Activated naive CD4-positive, alpha-beta T cell (primary cell): ENCODE measurements around the gene EIF4E1B.

Experiments
- DNase-seq, 4 experiments: peaks; one replicate each; lab custom pipeline; 2025; lab: John Stamatoyannopoulos, UW

Gene EIF4E1B

DNA sequence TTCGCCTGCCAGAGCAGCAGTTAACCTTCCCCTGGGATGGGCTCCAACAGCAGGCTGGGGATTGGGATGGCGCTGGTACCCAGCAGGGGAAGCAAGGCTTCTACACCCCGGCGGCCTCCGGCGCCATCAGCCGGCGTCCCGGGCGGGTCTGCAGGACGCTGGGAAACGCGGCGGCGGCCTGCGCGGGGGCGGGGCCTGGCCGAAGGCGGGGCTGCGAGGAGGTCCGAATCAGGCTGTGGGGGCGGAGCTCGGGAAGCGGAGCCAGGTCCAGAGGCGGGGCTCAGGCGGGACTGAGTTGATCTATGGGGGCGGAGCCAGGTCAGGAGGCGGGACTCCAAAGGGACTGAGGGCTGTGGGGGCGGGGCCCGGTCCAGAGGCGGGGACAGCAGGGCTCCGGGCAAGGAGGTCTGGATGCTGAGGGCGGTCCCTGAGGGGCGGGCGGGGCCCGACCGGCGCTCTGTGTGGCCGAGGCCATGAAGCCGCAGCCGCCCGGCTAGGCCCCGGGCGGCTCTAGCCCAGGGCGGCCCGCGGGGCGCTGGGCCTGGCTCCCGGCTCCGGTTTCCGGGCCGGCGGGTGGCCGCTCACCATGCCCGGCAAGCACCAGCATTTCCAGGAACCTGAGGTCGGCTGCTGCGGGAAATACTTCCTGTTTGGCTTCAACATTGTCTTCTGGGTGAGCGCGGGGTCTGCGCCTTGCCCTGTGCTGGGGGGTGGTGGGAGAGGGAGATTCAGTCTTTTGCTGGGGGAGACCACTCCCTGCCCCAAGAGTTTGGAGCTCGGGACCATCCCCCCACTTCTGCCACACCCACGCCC lies 16.8 kb downstream of the EIF4E1B start, which contains the start of gene TSPAN17:
TSS of gene TSPAN17 (plus strand) at position 455 of the 813 bp plus-strand sequence. CDS start at position 587, 132 bp downstream.
- peak; percentile 73 to 97 (median 90) for DNase-seq

- peak in 1 of 4 experiments; percentile 15 for DNase-seq
Observed at GRCh38 chr5:176647843-176648473, 17.5 kb downstream of the EIF4E1B start.

- peak in 1 of 4 experiments; percentile 23 for DNase-seq
Observed at GRCh38 chr5:176648474-176649194, 18.2 kb downstream of the EIF4E1B start.

DNA sequence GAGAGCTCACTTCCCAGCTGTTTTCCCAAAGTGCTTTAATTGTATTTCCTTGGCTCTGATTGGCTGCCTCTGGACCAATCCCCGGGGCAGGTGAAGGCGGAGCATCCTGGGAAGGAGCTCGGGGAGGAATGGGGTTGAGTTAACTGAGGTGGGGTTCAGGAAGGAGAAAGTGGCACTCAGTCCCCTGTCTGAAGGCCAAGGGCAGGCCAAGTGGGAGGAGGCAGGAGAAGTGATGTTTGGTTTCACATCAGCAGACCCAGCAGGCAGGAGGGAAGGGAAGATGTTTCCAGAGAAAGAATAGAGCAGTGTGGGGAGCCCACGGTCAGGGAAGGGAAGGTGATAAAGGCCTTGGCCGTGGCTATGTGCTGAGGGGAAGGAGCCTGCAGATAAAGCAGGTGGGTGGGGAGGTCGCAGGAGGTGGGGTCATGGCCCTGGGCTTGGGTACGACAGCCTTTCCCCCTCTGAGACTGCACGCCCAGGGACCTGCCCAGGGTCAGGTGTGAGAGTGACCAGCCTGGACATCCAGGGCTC lies 19.9 kb downstream of the EIF4E1B start:
- no peak for DNase-seq

DNA sequence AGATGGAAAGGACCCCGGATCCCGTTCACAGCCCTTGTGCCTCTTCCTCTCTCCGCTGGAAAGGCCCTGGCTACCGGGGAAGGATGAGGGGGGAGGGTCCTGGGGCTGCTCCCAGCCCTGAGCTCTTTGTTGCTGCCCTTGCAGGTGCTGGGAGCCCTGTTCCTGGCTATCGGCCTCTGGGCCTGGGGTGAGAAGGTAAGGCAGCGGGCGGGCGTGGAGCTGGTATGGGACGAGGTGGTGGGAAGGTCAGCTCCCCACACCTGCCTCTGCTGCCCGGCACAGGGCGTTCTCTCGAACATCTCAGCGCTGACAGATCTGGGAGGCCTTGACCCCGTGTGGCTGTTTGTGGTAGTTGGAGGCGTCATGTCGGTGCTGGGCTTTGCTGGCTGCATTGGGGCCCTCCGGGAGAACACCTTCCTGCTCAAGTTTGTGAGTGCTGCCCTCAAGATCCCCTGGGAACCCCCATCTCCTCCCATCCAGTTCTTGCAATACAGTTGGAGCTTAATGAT lies 21.1 kb downstream of the EIF4E1B start:
- no peak for DNase-seq

- no peak for DNase-seq
Observed at GRCh38 chr5:176652136-176652535, 21.7 kb downstream of the EIF4E1B start.

- peak in 1 of 4 experiments; percentile 33 for DNase-seq
Observed at GRCh38 chr5:176653401-176654385, 23.2 kb downstream of the EIF4E1B start.

DNA sequence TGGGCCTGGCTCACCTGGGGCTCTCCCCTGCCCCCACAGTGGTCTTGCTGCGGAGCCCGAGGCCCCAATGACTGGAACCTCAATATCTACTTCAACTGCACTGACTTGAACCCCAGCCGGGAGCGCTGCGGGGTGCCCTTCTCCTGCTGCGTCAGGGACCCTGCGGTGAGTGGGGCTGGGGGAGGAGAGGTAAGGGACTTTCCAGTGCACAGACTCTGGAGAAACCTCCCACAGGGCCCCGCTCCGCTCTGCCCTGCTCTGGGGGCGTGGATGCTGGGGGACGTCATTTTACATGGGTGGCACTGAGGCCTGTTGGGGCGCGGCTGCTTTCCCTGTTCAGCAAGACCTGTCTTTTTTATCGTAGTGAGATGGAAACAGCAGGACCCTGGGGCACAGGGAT lies 24.4 kb downstream of the EIF4E1B start:
- no peak for DNase-seq

- no peak for DNase-seq
Observed at GRCh38 chr5:176656467-176656990, 26.1 kb downstream of the EIF4E1B start.

DNA sequence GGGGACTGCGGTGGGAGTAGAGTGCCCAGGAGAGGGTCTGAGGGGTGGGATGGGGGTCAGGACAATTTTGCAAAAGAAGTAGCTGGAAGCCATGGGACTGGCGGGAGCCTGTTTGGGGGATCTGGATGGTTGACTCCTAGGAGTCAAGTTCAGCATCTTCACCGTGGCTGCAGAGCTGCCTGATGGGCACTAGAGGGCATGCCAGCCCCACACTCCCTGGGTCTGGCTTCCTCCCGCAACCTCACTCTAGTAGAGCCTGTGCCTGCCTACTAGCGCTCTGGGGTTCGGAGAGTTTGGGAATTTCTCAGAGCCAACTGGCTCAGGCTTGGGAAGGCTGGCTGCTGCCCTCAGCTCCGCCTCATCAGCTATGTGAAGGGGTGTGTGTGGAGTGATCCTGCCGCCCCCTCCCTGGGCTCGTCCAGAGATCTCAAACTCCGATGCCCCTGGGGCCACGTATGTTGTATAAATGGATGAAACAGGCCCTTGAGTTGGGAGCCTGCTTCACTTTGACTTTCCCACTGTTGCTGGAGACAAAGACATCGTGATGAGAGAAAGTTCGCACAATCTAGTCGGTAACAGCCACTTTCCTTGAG lies 27.6 kb downstream of the EIF4E1B start:
- peak; percentile 28 to 60 (median 31) for DNase-seq

GRCh38 chr5:176658817-176659511 lies 28.5 kb downstream of the EIF4E1B start:
- no peak for DNase-seq

DNA sequence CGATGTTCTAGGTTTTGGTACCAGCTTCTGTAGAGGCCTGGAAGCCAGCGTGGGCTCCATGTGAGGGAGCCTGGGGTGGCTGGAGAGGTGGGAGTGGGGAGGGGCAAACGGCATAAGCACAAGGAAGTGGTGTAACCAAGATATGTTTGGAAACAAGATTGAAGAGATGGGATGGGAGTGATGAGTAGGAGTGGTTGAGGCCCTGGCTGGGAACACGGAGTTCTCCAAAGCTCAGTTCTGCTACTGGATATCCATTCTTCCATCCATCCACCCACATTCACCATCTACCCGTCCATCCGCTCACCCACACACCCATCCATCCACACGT lies 29.0 kb downstream of the EIF4E1B start:
- no peak for DNase-seq

DNA sequence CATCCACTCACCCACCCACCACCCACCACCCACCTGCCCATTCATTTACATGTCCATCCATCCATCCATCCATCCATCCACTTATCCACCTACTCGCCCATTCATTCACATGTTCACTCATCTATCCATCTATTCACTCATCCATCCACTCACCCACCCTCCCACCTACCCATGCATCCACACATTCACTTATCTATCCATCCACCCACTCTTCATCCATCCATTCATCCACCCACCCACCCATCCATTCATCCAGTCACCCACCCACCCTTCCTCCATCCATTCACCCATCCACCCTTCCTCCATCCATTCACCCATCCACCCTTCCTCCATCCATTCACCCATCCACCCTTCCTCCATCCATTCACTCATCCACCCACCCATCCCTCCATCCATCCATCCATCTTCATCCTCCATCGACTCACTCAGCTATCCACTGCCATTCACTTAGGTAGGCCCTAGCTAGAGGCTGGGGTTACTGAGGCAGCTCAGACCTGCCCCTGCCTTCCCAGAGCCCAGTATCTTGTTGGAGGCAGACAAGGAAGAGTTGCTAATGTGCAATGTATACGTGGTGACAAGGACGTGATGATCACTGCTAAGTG lies 29.5 kb downstream of the EIF4E1B start:
- DNase-seq, result no peak

DNA sequence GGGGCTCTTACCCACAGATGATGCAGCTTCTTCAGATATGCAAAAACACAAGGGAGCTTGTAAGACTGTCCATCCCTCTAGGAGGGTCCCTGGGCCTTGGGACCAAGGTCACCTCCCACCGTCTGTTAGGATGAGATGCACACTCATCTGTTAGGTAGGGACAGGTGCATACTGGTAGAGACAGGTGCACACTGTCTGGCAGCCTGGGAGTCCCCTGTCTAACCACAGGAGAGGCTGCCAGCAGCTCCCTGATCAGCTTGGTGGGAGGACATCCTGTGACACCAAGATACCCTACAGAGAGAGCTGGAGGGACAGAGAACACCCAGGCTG lies 30.0 kb downstream of the EIF4E1B start:
- DNase-seq, result no peak

- DNase-seq, result peak; percentile 46 to 68 (median 56)
Observed at GRCh38 chr5:176660860-176661641, 30.6 kb downstream of the EIF4E1B start.

DNA sequence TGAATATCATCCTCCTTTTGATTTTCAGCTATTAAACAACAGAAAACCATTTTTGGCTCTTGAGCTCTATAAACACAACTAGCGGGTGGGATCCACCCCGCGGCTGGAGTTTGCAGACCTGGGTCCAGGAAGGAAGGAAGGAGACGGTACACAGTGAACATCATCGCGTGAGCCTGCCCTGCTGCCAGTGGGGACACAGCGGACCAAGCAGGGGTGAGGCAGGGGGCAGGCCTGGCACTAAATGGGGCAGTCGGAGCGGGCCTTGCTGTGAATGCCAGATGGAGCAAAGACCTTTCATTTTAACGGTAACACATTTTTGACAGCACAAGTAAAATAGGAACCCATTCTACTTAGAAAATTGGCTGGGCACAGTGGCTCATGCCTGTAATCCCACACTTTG lies 31.2 kb downstream of the EIF4E1B start:
- DNase-seq, result no peak

DNA sequence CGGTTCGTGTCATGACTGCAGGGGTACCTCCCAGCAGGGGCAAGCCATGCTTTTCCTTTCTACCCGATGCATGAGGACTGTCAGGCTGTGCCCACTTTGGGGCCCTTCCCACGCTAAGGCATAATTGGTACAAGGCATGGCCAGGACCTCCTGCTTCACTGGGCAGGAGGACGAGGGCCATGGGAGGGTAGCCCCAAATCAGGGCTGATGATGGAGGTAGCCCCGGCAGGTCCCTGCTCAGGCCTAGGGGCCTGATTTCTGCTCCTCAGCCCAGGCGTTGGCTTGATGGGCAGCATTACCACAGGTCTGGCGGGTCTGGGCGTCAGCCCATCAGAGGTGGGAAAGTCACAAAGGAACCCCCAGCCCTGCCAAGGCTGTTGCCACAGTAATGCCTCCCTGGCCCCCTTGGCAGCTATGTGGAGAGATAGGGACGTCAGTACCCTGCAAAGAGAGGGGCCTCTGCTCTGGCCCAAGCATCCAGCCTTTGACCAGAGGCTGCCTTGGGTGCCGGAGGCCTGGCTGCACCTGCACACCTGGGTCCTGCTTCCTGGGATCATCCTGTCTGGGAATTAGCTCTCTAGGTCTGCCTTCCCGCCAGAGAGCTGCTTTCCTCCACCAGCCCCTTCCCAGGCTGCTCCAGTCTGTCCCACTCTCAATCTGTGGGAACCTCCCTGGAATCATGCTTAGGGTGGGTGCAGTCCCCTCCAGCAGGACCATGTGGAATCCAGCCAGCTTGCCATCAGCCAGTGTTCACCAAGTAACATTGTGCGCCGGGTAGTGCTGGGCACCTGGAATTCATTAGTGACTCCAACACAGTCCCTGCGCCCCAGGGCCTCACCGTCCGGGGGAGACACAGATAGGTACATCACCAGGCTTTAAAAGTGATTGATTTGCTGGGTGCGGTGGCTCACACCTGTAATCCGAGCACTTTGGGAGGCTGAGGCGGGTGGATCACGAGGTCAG lies 32.2 kb downstream of the EIF4E1B start:
- DNase-seq, result no peak

DNA sequence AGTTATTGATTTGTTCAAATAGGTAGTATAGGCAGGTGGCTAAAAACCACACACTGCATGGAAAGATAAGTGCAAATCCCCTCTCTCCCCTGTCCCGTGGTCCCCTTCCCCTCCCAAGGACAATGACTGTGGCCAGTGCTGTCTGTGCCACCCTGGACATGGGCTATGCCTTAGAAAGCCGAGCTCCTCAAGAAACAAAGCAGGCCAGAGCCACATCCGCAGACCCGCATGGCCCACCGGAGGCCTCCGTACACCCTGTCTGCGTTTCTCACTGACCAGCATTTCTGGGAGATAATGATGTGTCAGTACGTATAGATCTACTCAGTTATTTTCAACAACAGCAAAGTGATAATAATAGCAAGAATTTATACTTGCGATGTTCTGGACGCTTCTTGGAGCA lies 33.1 kb downstream of the EIF4E1B start:
- DNase-seq, result no peak
